ENCODE data around the gene DLGAP1. TPM values are rescaled to one million over a fixed set of nuclear protein-coding genes. Genes with fewer than 3 reads are reported as not detected.

The DLGAP1 gene
- total RNA-seq, 1 donor from 2014 or later: 18.5 TPM

DNA sequence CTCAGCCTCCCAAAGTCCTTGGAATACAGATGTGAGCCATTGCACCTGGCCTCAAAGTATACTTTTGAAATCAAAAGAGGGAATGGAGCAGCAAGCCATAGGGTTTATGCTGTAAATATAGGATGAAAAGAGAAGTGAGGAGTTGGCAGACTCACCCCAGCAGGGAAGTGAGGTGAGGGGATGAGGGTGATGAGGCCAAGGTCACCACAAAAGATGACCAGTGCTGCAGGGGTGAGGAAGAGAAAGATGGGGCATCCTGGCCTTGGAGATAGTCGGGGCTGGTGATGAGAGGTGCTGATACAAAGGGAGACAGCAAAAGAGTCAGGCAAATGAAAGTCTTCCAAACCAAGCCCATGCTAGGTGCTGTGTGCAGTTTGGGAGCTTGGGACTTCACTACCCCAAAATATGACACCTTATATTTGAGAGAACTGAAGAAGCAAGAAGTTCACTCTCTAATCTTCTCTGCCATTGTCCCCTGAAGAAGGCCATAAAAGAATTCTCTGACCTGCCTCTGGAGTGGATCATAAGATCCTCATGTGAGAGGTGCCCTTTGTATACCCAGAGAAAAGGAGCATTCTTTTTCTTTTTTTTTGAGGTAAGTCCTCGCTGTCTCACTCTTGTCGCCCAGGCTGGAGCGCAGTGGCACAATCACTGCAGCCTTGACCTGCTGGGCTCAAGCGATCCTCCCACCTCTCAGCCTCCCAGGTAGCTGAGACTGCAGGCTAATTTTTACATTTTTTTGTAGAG lies 974.1 kb downstream of the DLGAP1 start:
- Mint-ChIP-seq H3K4me1 (peaks cover 15% of the 10 kb centered on the region), H3K36me3 (peaks cover 2% of the 10 kb centered on the region), H3K9me3 (peaks cover 5% of the 10 kb centered on the region), H3K4me3 (no peak overlapping the region), H3K27me3 (ENCODE audit: insufficient read depth, low read depth) (no peaks in the 10 kb centered on the region), H3K27ac (no peak overlapping the region)
- Histone ChIP-seq H3K4me2 (no peak overlapping the region), H4K20me1 (ENCODE audit: low read depth) (no peaks in the 10 kb centered on the region), H3K4me3 (no peak overlapping the region), H3F3A (ENCODE audit: low read depth) (no peaks in the 10 kb centered on the region), H3K9me3 (ENCODE audit: low read depth) (no peaks in the 10 kb centered on the region), H3K36me3 (no peaks in the 10 kb centered on the region), H3K27me3 (no peaks in the 10 kb centered on the region), H3K79me2 (ENCODE audit: low read depth) (no peaks in the 10 kb centered on the region), H2AFZ (replicated peaks) (no peak overlapping the region), H3K4me1 (peaks cover 16% of the 10 kb centered on the region), H3K9ac (no peak overlapping the region), H3K27ac (no peak overlapping the region)
- DNase-seq (ENCODE audit: low spot score): no peak
- no peak for TF ChIP-seq EZH2phosphoT487 (IDR thresholded peaks at IDR 0.05)
- no peak for TF ChIP-seq EZH2 (IDR thresholded peaks at IDR 0.05)

DNA sequence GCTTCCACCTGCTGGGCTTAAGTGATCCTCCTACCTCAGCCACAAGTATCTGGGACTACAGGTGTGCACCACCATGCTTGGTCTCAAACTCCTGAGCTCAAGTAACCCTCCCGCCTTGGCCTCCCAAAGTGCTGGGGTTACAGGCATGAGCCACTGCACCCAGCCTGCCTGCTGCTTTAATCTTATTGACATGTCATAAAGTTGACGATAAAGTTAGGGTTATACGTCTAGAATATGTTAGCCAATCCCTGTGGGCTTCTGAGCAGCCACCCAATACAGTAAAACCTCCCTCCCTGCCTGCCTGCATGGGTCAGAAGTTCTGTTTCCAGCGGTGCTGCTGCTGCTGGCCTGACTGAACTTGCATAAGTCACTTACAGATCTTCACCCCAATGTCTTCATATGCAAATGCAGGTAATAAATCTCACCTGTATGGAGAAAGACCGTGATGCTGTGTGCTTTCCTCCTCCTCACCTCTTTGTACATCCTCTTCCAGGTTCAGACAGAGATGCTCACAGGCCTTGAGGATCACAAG lies 975.1 kb downstream of the DLGAP1 start:
- Histone ChIP-seq H3K4me2 (no peak overlapping the region), H3K4me1 (peaks cover 12% of the 10 kb centered on the region), H3K4me3 (no peak overlapping the region), H3K79me2 (ENCODE audit: low read depth) (no peaks in the 10 kb centered on the region), H2AFZ (replicated peaks) (no peak overlapping the region), H3F3A (ENCODE audit: low read depth) (no peaks in the 10 kb centered on the region), H3K27ac (no peak overlapping the region), H3K9me3 (ENCODE audit: low read depth) (no peaks in the 10 kb centered on the region), H3K9ac (no peak overlapping the region), H3K36me3 (no peaks in the 10 kb centered on the region), H3K27me3 (no peaks in the 10 kb centered on the region), H4K20me1 (ENCODE audit: low read depth) (no peaks in the 10 kb centered on the region)
- H3K4me1 Mint-ChIP-seq: peaks cover 8% of the 10 kb centered on the region
- peaks cover 4% of the 10 kb centered on the region for H3K36me3 Mint-ChIP-seq
- no peak for DNase-seq (ENCODE audit: low spot score)
- no peak overlapping the region for H3K27ac Mint-ChIP-seq
- peaks cover 9% of the 10 kb centered on the region for H3K9me3 Mint-ChIP-seq
- no peak overlapping the region for H3K4me3 Mint-ChIP-seq
- H3K27me3 Mint-ChIP-seq (ENCODE audit: insufficient read depth, low read depth): no peaks in the 10 kb centered on the region
- TF ChIP-seq, protein P1, sequence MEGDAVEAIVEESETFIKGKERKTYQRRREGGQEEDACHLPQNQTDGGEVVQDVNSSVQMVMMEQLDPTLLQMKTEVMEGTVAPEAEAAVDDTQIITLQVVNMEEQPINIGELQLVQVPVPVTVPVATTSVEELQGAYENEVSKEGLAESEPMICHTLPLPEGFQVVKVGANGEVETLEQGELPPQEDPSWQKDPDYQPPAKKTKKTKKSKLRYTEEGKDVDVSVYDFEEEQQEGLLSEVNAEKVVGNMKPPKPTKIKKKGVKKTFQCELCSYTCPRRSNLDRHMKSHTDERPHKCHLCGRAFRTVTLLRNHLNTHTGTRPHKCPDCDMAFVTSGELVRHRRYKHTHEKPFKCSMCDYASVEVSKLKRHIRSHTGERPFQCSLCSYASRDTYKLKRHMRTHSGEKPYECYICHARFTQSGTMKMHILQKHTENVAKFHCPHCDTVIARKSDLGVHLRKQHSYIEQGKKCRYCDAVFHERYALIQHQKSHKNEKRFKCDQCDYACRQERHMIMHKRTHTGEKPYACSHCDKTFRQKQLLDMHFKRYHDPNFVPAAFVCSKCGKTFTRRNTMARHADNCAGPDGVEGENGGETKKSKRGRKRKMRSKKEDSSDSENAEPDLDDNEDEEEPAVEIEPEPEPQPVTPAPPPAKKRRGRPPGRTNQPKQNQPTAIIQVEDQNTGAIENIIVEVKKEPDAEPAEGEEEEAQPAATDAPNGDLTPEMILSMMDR (IDR thresholded peaks at IDR 0.05): no peak
- TF ChIP-seq EZH2phosphoT487 (IDR thresholded peaks at IDR 0.05) (no peak), EZH2 (IDR thresholded peaks at IDR 0.05) (no peak)

DNA sequence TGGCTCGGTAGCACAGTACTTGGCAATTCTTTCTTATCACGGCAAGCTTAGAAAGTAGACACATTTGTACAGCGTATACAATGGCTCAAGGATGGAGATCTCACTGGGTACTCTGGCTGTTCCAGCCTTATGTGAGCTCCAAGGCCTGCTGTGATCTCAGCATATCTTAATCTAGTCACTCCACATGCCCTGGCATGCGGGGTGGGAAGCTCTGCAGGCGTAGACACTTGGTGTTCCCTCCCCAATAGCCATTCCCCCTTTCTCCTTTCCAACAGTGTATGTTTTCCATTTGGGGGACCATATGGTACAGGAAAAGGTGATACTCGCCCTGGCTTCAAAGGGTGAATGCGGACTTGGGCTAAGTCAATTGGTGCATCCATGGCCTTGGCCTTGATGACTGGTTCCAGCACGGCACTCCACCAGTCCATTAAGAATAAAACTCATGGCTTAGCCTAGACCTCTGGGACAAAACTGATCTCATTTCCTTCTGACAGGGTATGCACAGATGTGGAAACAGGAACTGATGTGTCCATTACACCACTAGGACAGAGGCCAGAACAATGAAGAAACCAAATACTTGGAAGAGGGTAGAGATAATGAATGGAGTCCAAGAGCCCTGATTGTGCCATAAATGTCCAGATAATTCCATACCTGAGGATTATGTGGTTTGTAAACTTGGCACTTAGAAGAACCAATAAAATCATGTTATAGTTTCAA lies 976.7 kb downstream of the DLGAP1 start:
- Mint-ChIP-seq H3K4me1 (peaks cover 8% of the 10 kb centered on the region), H3K36me3 (peaks cover 11% of the 10 kb centered on the region), H3K27ac (no peak overlapping the region), H3K27me3 (ENCODE audit: insufficient read depth, low read depth) (no peaks in the 10 kb centered on the region), H3K4me3 (no peak overlapping the region), H3K9me3 (peaks cover 22% of the 10 kb centered on the region)
- peaks cover 12% of the 10 kb centered on the region for H3K4me1 ChIP-seq
- no peaks in the 10 kb centered on the region for H4K20me1 ChIP-seq (ENCODE audit: low read depth)
- H3K9ac ChIP-seq: no peak overlapping the region
- H3K27me3 ChIP-seq: no peaks in the 10 kb centered on the region
- H2AFZ ChIP-seq (replicated peaks): no peak overlapping the region
- no peak for DNase-seq (ENCODE audit: low spot score)
- H3K79me2 ChIP-seq (ENCODE audit: low read depth): no peaks in the 10 kb centered on the region
- TF ChIP-seq, protein P1 (IDR thresholded peaks at IDR 0.05): no peak
- TF ChIP-seq EZH2phosphoT487 (IDR thresholded peaks at IDR 0.05): no peak
- no peak for TF ChIP-seq EZH2 (IDR thresholded peaks at IDR 0.05)
- H3K36me3 ChIP-seq: no peaks in the 10 kb centered on the region
- H3K4me3 ChIP-seq: no peak overlapping the region
- no peak overlapping the region for H3K27ac ChIP-seq
- H3K9me3 ChIP-seq (ENCODE audit: low read depth): no peaks in the 10 kb centered on the region
- H3F3A ChIP-seq (ENCODE audit: low read depth): no peaks in the 10 kb centered on the region
- H3K4me2 ChIP-seq: no peak overlapping the region
